Lung (tissue), 12 donors: ENCODE data around the gene C20orf96. TPM values are rescaled to one million over a fixed set of nuclear protein-coding genes. Genes with fewer than 3 reads are reported as not detected.
A peak's percentile ranks its signal among the peaks of the same experiment; 100 is the strongest.

Source experiments
- ATAC-seq: fragments of 200-7000 bp; cut with Tn5 transposase; one replicate; pipeline ENCODE4 v1.9.1; 2020; ENCODE audit warnings: moderate number of reproducible peaks; ENCODE audit not compliant: insufficient read depth, low FRiP score
- DNase-seq, 3 donors: peaks; one replicate each; pipeline ENCODE4 v3.0.0-alpha.2; 2013 to 2017
- H3K27ac ChIP-seq, 2 donors: one replicate each; pipeline ENCODE4 v1.5.1; 2013; ENCODE audit warnings: mild to moderate bottlenecking in 2 of 2, moderate library complexity in 2 of 2, control low read depth in 1 of 2, inconsistent platforms in 1 of 2, low read depth in 1 of 2, low read length in 1 of 2
- H3K27me3 ChIP-seq, 3 donors: one replicate each; pipeline ENCODE4 v1.5.1; 2013; ENCODE audit warnings: low read length in 2 of 3; ENCODE audit not compliant: control insufficient read depth in 3 of 3, insufficient read depth in 3 of 3
- H3K36me3 ChIP-seq, 4 donors: one replicate each; pipeline ENCODE4 v1.5.1; 2013; ENCODE audit warnings: low read length in 4 of 4, mild to moderate bottlenecking in 1 of 4, moderate library complexity in 1 of 4; ENCODE audit not compliant: control insufficient read depth in 4 of 4, insufficient read depth in 4 of 4
- H3K4me1 ChIP-seq, 5 donors: one replicate each; pipeline ENCODE4 v1.5.1; 2013; ENCODE audit warnings: low read length in 5 of 5, mild to moderate bottlenecking in 2 of 5, moderate library complexity in 1 of 5; ENCODE audit not compliant: control insufficient read depth in 5 of 5, insufficient read depth in 5 of 5
- H3K4me3 ChIP-seq: one replicate; pipeline ENCODE4 v1.5.1; 2013; ENCODE audit warnings: mild to moderate bottlenecking, control low read depth, moderate library complexity
- H3K9ac ChIP-seq, 2 donors: one replicate each; pipeline ENCODE4 v1.5.1; 2013; ENCODE audit warnings: low read length in 2 of 2, control low read depth in 1 of 2; ENCODE audit not compliant: insufficient read depth in 1 of 2
- H3K9me3 ChIP-seq, 4 donors: one replicate each; pipeline ENCODE4 v1.5.1; 2013; ENCODE audit warnings: low read length in 3 of 4, mild to moderate bottlenecking in 1 of 4, moderate library complexity in 1 of 4; ENCODE audit not compliant: control insufficient read depth in 4 of 4, insufficient read depth in 3 of 4
- WGBS, 2 donors: extraction: QIAGEN DNeasy Blood & Tissue Kit; methylation state at CpG; one replicate each; pipeline ENCODE4 v1.1.7; 2013; 5-methylcytosine and 5-hydroxymethylcytosine counted together
- polyA plus RNA-seq, 2 donors: library from polyadenylated mRNA; stranded (reverse); fragments of 200-250 nt; gene quantifications; one replicate each; pipeline ENCODE4 v1.2.1, GENCODE V29; 2013
- total RNA-seq, 2 donors: library from RNA; depleted of rRNA in 1 of 2; stranded (reverse); fragments of >200 nt in 1 of 2; gene quantifications; one replicate each; pipeline ENCODE4 v1.2.1, GENCODE V29; 2014 to 2021
- TF ChIP-seq, protein P1 (sequence below): IDR thresholded peaks from 2 replicates; pipeline ENCODE4 v1.5.1; 2012; ENCODE audit warnings: mild to moderate bottlenecking; ENCODE audit errors: control extremely low read depth, extremely low read depth
- donor health status: control.
- donor health status: control.
- donor health status: Bipolar disorder and iron deficiency.
- donor health status: healthy.
- donor health status: DM: yes; HTN: yes; CAD: no.

Gene C20orf96
- total and polyA plus RNA-seq, 4 donors: 5.2 to 22.4 (median 10.5) TPM

DNA sequence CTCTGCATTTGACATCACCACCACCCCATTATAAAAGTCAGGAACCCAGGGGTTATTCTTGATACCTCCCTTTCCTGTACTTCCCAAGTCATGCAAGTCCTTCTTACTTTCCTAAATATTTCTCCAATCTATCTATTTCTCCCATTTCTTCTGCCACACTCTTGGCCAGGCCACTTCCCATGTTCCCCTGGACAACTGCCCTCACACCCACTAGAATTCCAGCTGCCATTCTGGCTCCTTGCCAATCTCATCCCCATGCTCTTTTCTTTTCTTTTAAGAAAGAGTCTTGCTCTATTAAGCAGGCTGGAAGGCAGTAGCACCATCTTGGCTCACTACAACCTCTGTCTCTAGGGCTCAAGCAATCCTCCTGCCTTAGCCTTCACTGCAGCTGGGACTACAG is 17.8 kb downstream of the C20orf96 start:
- Histone ChIP-seq H3K4me3 (no peak overlapping the region), H3K9ac (no peak overlapping the region), H3K36me3 (peaks cover 0 to 18% (median 14%) of the 10 kb centered on the region in 4 donors), H3K27ac (no peak overlapping the region), H3K4me1 (no peaks in the 10 kb centered on the region), H3K27me3 (no peaks in the 10 kb centered on the region), H3K9me3 (peaks cover 0 to 2% (median 0%) of the 10 kb centered on the region in 4 donors)
- DNase-seq (peak in 2 of 3 donors; percentile 36 to 37), ATAC-seq (no peak)
- TF ChIP-seq, protein P1, sequence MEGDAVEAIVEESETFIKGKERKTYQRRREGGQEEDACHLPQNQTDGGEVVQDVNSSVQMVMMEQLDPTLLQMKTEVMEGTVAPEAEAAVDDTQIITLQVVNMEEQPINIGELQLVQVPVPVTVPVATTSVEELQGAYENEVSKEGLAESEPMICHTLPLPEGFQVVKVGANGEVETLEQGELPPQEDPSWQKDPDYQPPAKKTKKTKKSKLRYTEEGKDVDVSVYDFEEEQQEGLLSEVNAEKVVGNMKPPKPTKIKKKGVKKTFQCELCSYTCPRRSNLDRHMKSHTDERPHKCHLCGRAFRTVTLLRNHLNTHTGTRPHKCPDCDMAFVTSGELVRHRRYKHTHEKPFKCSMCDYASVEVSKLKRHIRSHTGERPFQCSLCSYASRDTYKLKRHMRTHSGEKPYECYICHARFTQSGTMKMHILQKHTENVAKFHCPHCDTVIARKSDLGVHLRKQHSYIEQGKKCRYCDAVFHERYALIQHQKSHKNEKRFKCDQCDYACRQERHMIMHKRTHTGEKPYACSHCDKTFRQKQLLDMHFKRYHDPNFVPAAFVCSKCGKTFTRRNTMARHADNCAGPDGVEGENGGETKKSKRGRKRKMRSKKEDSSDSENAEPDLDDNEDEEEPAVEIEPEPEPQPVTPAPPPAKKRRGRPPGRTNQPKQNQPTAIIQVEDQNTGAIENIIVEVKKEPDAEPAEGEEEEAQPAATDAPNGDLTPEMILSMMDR: no peak

DNA sequence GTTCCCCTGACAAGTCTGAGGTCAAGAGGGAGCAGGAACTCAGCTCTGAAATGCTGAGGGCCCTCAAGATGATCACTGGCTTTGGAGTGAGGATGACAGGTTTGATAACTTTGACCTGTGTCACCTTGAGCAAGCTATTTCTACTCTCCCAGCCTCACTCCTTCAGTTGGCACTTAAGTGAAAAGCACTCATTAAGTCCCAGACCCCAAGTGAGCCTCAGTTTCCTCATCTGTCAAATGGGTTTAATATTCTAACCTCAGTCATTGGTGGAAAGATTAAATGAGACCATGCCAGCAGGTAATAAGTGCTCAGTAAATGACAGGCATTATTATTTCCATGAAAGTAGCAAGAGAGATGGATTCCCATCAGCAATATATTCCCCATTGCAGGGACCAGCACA is 19.0 kb downstream of the C20orf96 start:
- DNase-seq (no peak), ATAC-seq (no peak)
- Histone ChIP-seq H3K9me3 (peaks cover 0 to 2% (median 0%) of the 10 kb centered on the region in 4 donors), H3K4me1 (peaks cover 0 to 10% (median 2%) of the 10 kb centered on the region in 5 donors), H3K36me3 (peaks cover 0 to 16% (median 9%) of the 10 kb centered on the region in 4 donors), H3K27ac (no peak overlapping the region), H3K27me3 (no peaks in the 10 kb centered on the region), H3K4me3 (no peak overlapping the region), H3K9ac (no peak overlapping the region)
- TF ChIP-seq, protein P1: no peak

DNA sequence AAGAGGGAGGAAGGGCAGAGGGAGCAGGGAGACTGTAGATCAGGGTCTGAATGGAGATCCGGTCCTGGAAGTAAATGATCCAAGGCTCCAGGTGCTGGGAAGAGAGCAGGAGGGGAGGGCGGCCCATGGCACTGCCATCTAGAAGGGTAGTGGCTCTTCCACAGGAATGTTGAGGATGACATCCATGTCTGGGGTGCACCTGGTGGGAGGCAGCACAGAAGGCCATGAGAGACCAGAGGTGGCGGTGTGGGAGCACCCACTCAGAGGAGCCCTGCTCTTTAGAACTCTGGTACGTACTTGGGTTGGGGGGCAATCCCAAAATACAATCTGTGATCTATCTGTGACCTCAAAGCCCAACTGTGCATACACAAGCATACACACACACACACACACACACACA is 19.5 kb downstream of the C20orf96 start:
- H3K36me3 ChIP-seq: peaks cover 0 to 12% (median 5%) of the 10 kb centered on the region in 4 donors
- H3K9me3 ChIP-seq: peaks cover 0 to 2% (median 0%) of the 10 kb centered on the region in 4 donors
- peaks cover 0 to 13% (median 6%) of the 10 kb centered on the region in 5 donors for H3K4me1 ChIP-seq
- ATAC-seq (no peak), DNase-seq (no peak)
- no peak overlapping the region for H3K4me3 ChIP-seq
- TF ChIP-seq, protein P1: no peak
- H3K9ac ChIP-seq: no peak overlapping the region
- H3K27me3 ChIP-seq: no peaks in the 10 kb centered on the region
- 91 to 92% methylated on average over 4 of the region's 4 CpGs for WGBS, 2 donors
- H3K27ac ChIP-seq: no peak overlapping the region

DNA sequence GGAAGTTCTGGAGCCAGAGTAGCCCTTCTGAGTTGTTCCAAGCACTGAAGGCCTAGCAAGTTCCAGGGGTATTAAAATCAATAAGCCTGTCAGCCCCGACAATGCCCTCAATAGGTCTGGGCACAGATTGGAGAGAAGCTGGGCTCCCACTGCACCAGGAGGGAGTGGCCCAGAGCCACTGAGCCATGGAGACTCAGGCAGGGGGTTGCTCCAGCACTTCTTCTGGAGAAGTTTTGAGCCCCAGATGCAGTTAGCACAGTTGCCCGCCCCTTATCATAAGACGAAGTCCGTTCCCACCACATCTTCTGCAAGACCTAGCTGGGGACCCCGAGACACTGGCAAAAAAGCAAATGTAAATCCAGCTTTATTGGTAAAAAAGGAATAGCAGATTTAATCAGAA is 20.0 kb downstream of the C20orf96 start:
- DNase-seq (no peak), ATAC-seq (no peak)
- 89 to 92% methylated on average over 5 of the region's 5 CpGs for WGBS, 2 donors
- Histone ChIP-seq H3K4me3 (no peak overlapping the region), H3K9ac (no peak overlapping the region), H3K27ac (no peak overlapping the region), H3K27me3 (no peaks in the 10 kb centered on the region), H3K4me1 (peaks cover 0 to 13% (median 6%) of the 10 kb centered on the region in 5 donors), H3K36me3 (peaks cover 0 to 10% (median 3%) of the 10 kb centered on the region in 4 donors), H3K9me3 (peaks cover 0 to 2% (median 0%) of the 10 kb centered on the region in 4 donors)
- TF ChIP-seq, protein P1: no peak
